H1 (cell line): Measurements from ENCODE around the gene CTSW. TPM values are rescaled to one million over a fixed set of nuclear protein-coding genes. Genes with fewer than 3 reads are reported as not detected.

Experiments used
- EZH2 ChIP-seq: fragments of 200-600 bp; sonication (generic); IDR thresholded peaks from 2 replicates; pipeline ENCODE4 v1.7.1; 2012; ENCODE audit warnings: low read depth, mild to moderate bottlenecking, moderate library complexity, low read length, inconsistent platforms; ENCODE audit not compliant: severe bottlenecking
- SIX5 ChIP-seq: IDR thresholded peaks from 2 replicates; pipeline ENCODE4 v1.6.1; 2011; ENCODE audit warnings: mild to moderate bottlenecking, low read depth, low read length
- ZNF274 ChIP-seq: IDR thresholded peaks from 2 replicates; pipeline ENCODE4 v1.7.0; 2012; ENCODE audit warnings: low read length, borderline replicate concordance; ENCODE audit errors: extremely low read depth
- polyA plus RNA-seq, 7 experiments: library from polyadenylated mRNA; depleted of rRNA in 3 of 7; stranded (reverse) in 5 of 7; unstranded in 2 of 7; fragments of >200 nt in 5 of 7; fragments of 200-250 nt in 2 of 7; gene quantifications; 1 replicate in 5 of 7; 2 replicates in 1 of 7; 4 replicates in 1 of 7; pipeline versions ENCODE4 v1.2.1 to v1.2.3, GENCODE V29; 2011 to 2013; ENCODE audit warnings: missing spikeins in 2 of 7, mixed read lengths in 2 of 7
- total RNA-seq: library from RNA; stranded (reverse); fragmentation: NEBNext Ultra II Directional; extraction: Animal tissue kit (Norgen Biotek cat#: 25700); gene quantifications from 2 replicates; pipeline ENCODE4 v1.2.1, GENCODE V29; 2021

Gene CTSW
- total and polyA plus RNA-seq, 2 of the 8 experiments (the other 6 are each of a cell fraction or from before 2014, with no cell fraction given), result not detected

GRCh38 chr11:65860278-65861164 lies 19.1 kb upstream of the CTSW start, which contains the start of gene MUS81 (continued):
- TF ChIP-seq SIX5 (no peak), ZNF274 (no peak), EZH2 (no peak)
